Measurements from ENCODE around the gene LRFN4.

DNA sequence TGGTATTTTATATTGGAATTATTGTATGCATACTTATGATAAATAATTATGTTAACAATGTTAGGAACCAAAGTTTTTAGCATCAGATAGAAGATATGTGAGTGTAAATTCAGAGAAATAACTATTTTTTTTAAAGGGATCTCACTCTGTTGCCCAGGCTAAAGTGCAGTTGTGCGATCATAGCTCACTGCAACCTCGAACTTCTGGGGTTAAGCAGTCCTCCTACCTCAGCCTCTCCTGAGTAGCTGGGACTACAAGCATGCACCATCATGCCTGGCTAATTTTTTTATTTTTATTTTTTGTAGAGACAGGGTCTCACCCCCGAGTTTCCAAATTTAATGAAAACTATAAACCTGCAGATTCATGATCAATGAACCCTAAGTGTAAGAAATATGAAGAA is 47.3 kb upstream of the LRFN4 start:
- TF ChIP-seq, protein P1, sequence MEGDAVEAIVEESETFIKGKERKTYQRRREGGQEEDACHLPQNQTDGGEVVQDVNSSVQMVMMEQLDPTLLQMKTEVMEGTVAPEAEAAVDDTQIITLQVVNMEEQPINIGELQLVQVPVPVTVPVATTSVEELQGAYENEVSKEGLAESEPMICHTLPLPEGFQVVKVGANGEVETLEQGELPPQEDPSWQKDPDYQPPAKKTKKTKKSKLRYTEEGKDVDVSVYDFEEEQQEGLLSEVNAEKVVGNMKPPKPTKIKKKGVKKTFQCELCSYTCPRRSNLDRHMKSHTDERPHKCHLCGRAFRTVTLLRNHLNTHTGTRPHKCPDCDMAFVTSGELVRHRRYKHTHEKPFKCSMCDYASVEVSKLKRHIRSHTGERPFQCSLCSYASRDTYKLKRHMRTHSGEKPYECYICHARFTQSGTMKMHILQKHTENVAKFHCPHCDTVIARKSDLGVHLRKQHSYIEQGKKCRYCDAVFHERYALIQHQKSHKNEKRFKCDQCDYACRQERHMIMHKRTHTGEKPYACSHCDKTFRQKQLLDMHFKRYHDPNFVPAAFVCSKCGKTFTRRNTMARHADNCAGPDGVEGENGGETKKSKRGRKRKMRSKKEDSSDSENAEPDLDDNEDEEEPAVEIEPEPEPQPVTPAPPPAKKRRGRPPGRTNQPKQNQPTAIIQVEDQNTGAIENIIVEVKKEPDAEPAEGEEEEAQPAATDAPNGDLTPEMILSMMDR (IDR thresholded peaks at IDR 0.05; ENCODE audit: extremely low read depth in 1 of 2, insufficient read depth in 1 of 2, low read depth in 1 of 2, low read length in 2 of 2): no peak
- TF ChIP-seq JUN (IDR thresholded peaks at IDR 0.05; ENCODE audit: borderline replicate concordance, insufficient read depth, insufficient read length, low read depth) (no peak), EZH2 (IDR thresholded peaks at IDR 0.05; ENCODE audit: borderline replicate concordance, low read depth, low read length, severe bottlenecking) (no peak), POLR2A (IDR thresholded peaks at IDR 0.05; ENCODE audit: low read depth, low read length) (no peak), MYC (IDR thresholded peaks at IDR 0.05; ENCODE audit: low read depth, low read length) (no peak), POLR2AphosphoS5 (IDR thresholded peaks at IDR 0.05; ENCODE audit: insufficient read depth, low read depth, low read length) (no peak)
